Kidney tubule cell (primary cell): Measurements from ENCODE around the gene BFSP1.

Source experiments
- DNase-seq: peaks from one replicate; pipeline ENCODE4 v3.0.0-alpha.2; 2018; ENCODE audit warnings: low spot score

The BFSP1 gene

DNA sequence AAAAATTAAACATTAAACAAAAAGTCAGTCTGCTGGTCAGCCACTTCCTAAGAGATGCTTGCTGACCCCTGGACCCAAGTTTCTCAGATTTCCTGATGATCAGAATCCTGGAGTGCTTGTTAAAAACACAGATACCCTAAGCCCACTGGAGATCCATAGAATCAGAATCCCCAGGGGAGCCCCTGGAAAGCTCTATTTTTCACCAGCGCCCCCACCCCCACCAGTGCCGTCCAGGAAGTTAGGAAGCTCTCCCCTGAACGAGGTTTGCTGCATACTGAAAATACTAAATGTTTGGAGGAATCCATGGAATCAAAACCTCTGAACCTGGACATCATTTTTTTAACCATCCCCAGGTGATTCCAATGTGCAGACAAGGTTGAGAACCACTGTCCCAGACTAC lies 69.2 kb downstream of the BFSP1 start:
- no peak for DNase-seq

DNA sequence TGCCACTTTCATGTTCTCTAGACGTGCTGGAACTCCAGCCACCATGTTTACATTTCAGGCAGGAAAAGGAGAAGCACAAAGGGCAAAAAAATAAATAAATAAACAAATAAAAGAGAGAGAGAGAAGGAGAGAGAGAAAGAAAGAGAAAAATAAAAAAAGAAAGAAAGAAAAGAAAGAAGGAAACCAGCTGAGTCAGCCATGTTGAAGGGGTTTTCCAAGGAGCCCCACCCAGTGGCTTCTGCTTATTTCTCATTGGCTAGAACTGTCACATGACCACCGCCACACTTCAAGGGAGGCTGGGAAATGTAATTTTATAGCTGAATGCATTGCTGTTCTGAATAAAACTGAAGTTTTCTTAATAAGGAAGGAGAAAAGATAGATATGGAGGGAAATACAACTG lies 71.1 kb downstream of the BFSP1 start:
- DNase-seq = no peak

DNA sequence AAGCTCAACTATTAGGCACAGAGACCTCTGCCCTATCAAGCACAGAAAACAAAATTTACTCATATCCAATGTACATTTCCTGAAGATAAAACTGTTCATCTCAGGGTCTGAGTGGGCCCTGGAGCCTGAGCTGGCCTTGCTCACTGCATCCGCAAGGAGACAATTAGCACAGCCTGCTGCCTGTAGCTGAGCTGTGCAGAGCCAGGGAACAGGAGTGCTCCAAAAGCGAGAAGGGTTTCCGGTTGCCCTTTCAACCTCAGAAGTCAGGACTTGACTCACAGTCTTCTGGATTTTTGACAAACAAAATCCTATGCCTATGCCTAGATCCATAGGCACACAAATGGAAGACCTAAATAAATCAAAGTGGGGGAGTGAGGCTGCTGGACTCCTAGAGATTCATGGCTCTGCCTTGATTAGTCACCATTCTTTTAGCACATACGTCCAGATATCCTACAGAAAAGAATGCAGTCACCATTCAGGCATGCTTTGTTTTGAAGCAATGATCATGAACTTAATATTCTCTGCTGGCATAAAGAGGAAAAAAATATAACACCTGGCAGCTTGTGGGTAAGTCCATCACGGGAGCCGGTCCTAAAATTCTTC lies 73.5 kb downstream of the BFSP1 start:
- DNase-seq = no peak

DNA sequence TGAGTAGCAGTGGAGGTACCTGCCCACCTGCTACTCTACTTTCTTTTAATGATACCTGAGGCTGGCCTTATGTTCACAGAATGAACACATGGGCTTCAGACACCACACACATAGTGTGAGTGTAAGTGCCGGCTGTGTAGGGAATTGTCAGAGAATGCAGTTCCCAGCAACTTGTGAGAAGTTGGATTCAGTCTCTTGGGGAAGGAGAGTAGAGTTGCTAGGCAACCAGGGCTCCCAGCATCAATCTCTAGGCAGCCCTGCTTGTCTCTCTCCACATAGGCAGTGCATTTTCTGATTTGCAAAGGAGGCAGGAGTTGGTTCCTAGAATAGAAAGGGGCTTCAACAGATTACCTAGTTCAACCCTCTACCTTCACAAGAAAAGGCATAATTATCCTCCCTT lies 74.1 kb downstream of the BFSP1 start:
- DNase-seq = no peak

DNA sequence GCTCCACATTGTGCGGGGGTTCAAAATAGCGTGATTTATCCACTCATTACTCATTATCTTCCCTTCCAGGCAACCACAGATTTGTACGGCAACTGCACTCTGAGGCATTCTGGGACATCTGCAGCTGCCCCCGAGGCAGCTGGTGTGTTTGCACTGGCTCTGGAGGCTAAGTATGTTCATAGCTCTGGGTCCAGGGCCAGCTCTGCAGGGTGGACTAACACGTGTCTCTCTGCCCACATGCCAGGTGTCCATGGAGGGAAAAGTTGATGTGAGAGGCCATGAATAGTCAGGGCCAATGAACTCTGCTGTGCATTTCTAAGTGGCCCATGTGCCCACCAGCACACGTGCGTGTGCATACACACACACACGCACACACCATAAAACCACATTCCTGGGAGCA lies 74.9 kb downstream of the BFSP1 start:
- no peak for DNase-seq

DNA sequence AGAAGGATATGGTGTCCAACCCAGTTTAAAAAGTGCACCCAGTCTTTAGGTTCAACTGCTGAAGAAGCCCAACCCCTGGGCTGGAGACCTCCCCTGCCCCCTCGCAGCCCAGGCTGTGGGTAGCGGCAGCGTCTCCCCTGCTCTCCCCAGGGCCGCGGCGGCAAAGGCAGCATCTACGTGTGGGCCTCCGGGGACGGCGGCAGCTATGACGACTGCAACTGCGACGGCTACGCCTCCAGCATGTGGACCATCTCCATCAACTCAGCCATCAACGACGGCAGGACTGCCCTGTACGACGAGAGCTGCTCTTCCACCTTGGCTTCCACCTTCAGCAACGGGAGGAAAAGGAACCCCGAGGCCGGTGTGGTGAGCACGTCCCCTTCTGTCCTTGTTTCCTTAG lies 77.6 kb downstream of the BFSP1 start:
- DNase-seq = no peak

DNA sequence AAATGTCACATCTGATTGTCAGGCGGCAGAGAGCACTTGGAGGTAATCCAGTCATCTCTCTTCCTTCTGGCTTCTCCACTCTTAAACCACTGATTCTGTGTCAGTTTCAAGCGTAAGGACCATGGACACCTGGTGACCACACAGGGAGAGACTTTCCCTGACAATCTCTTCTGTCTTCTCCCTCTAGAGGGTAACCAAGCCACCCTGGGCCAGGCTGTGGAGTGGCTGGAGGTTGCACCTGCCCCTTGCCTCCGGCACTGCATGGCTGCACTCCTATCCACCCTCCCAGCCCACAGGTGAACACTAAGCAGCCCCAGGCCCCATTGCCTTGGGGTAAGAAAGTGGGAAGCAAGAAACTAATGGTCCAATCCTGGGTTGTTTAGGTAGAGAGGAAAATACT lies 78.7 kb downstream of the BFSP1 start:
- DNase-seq = no peak

DNA sequence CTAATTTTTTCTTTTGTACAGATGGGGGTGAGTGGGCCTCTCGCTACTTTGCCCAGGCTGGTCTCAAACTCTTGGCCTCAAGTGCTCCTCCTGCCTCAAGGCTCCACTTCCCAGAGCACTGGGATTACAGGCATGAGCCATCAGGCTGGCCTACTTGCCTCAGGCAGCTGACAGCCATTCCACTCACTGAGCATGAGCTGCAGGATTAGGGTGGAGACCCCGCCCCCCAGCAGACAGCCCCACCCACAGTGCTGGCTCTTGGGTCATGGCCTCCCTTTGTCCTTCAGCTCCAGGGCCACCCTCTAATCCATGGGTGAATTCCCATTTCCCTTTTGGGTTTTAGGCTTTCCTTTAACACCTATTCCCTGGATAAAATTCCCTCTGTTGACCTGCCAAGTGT lies 82.1 kb downstream of the BFSP1 start:
- peak; percentile 5 for DNase-seq

DNA sequence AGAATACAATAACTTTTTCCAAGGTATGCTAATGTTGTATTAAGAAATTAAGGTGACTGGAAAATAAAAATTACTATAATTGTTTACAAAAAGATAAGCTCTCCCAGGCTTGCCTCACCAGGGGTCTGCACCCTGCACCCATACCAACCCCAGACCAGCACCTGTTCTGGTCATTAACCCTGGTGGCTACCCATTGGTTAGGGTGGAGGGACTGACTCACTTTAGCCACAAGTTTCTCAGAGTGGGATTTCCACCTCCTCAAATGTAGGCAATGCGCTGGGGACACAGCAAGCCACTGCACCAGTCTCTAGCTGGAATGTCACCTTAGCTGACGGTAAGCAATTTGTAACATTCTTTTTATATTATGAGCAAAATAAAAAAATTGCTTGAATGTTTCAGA lies 83.1 kb downstream of the BFSP1 start:
- no peak for DNase-seq

DNA sequence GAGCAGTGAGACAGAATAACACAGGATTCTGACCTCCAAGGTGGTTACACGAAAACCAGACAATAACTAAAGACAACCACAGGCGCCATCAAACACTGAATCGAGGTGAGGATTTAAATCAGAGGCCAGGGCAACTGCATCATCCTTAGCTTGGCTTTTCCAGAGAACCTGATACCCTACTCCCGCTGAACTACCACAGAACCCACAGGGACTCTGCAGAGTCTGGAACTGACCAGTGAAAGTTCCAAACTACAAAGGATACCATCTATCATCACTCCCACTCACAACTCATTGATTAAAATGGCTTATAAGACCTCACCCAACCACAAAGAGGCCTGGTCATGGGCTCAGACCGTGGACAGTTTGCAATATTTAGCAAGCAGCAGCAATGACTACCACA lies 85.0 kb downstream of the BFSP1 start:
- no peak for DNase-seq

DNA sequence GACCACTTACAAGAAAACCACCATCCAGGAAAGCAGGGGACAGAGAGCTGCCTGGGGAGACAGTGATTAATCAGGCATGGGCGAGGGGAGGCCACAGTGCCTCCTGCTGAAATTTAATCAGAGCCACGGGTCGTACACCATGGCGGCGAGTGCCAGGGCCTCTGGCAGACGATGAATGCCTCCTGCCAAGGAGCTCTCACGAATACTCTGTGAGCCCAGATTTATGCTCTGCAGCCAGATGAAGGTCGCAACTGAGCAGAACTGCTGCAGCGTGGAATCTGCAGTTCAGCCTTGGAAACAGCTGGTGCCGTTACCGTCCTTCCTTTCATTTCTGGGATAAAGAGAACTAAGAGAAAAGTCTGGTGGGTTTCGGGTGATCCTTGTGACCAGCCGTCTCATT lies 85.6 kb downstream of the BFSP1 start:
- no peak for DNase-seq

DNA sequence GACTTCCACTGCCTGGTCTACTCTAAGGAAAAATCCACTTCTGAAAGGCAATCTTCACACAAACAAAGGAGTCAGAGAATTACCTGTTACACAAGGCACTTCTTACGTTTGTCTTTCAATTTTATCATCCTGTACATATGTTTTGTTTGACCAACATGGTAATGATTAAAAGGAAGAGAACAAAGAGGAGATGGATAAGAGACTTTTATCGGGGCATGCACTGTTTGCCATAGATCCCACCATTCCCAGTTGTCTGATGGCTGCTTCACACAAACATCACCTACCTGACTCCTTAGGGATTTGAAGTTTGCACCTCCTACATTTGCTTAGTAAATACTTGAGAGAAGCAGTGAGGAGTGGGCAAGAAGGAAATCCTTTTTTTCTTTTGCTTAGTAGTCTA lies 87.1 kb downstream of the BFSP1 start:
- no peak for DNase-seq
